ENCODE data around the gene RUFY2. TPM values are rescaled to one million over a fixed set of nuclear protein-coding genes. Genes with fewer than 3 reads are reported as not detected.
"Not testable (repeated sequence)": the region's sequence is repeated elsewhere in the genome, so short reads cannot be mapped to it uniquely, and the experiment has no call there.

RUFY2 gene
- total RNA-seq, 2 experiments from 2014 or later: 11.4 to 12.9 TPM

DNA sequence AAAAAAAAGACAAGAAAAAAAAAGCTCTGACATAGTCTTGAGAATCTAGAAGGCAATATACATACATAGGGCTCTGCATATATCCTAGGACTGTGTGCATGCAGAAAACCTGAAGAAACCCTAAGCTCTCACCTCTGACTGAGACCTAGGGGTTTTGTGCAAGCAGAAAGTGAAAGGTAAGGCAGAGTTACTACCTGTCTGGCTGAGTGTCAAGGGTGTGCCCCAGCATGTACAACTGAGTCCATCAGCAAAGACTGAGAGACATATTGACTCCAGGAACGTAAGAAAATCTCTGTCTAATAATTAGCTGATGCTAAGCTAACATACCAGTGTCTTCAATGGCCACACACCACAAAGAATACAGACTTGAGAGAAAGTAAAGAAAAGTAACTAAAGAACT is 91.5 kb downstream of the RUFY2 start:
- ATAC-seq (no peak), DNase-seq (no peak)
- peaks cover 13% of the 10 kb centered on the region for H3K36me3 Mint-ChIP-seq (ENCODE audit: low read depth)
- H3K4me1 Mint-ChIP-seq (ENCODE audit: low read depth): peaks cover 12% of the 10 kb centered on the region
- POLR2A ChIA-PET: interaction anchor here (0.6 to 3.4 kb wide), 2 partner anchors 16 to 584 kb away, joined by 6 to 38 read pairs; partner anchors contain the start of genes HNRNPH3 and PBLD
- H3K4me3 Mint-ChIP-seq: no peak overlapping the region
- peaks cover 9% of the 10 kb centered on the region for H3K9me3 Mint-ChIP-seq (ENCODE audit: insufficient read depth)
- no peaks in the 10 kb centered on the region for H3K27me3 Mint-ChIP-seq (ENCODE audit: low read depth)
- CTCF ChIA-PET: interaction anchor here (1.8 kb wide), 1 partner anchor 103 kb away, joined by 6 read pairs; no protein-coding TSS in a partner anchor
- no peak overlapping the region for H3K27ac Mint-ChIP-seq

GRCh38 chr10:68314930-68315329 is 92.1 kb downstream of the RUFY2 start:
- POLR2A ChIA-PET: interaction anchor here (0.6 to 3.4 kb wide), 2 partner anchors 17 to 583 kb away, joined by 6 to 38 read pairs; partner anchors contain the start of genes HNRNPH3 and PBLD
- peaks cover 13% of the 10 kb centered on the region for H3K36me3 Mint-ChIP-seq (ENCODE audit: low read depth)
- not testable (repeated sequence) for DNase-seq; H3K4me3 Mint-ChIP-seq; ATAC-seq; H3K9me3 Mint-ChIP-seq (ENCODE audit: insufficient read depth); H3K27ac Mint-ChIP-seq; H3K27me3 Mint-ChIP-seq (ENCODE audit: low read depth)
- peaks cover 12% of the 10 kb centered on the region for H3K4me1 Mint-ChIP-seq (ENCODE audit: low read depth)
- CTCF ChIA-PET: interaction anchor here (1.0 to 2.5 kb wide), 6 partner anchors 9 to 527 kb away, joined by 3 to 19 read pairs (median 4); partner anchors contain the start of gene HNRNPH3

GRCh38 chr10:68310531-68310930 is 96.5 kb downstream of the RUFY2 start:
- H3K27me3 Mint-ChIP-seq (ENCODE audit: low read depth): no peaks in the 10 kb centered on the region
- H3K9me3 Mint-ChIP-seq (ENCODE audit: insufficient read depth): peaks cover under 1% of the 10 kb centered on the region
- no peak overlapping the region for H3K4me3 Mint-ChIP-seq
- DNase-seq (no peak), ATAC-seq (no peak)
- ChIA-PET CTCF (interaction anchor here (1.9 kb wide), 1 partner anchor 9 kb away, joined by 7 read pairs; no protein-coding TSS in a partner anchor), POLR2A (no interaction called here)
- H3K27ac Mint-ChIP-seq: no peak overlapping the region
- peaks cover 1% of the 10 kb centered on the region for H3K36me3 Mint-ChIP-seq (ENCODE audit: low read depth)
- peaks cover 10% of the 10 kb centered on the region for H3K4me1 Mint-ChIP-seq (ENCODE audit: low read depth)

DNA sequence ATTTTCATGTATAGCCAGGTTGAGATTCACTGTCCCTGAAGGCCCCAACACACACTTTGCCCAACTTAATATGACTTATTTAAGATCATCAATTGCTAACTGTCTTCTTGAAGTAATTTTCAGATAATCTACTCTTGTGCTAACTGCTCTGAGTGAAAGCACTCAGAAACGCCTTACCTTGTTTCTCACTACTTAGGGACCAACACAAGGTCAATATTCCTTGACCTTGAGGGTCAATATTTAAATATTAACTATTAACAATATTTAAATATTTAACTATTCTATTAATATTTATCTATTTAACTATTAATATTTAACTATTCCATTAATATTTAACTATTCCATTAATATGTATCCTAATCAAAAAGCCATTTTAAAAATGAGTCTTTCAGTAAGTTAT is 101.2 kb downstream of the RUFY2 start:
- Mint-ChIP-seq H3K4me1 (ENCODE audit: low read depth) (no peaks in the 10 kb centered on the region), H3K27ac (no peak overlapping the region), H3K4me3 (no peak overlapping the region), H3K9me3 (ENCODE audit: insufficient read depth) (no peaks in the 10 kb centered on the region), H3K27me3 (ENCODE audit: low read depth) (no peaks in the 10 kb centered on the region), H3K36me3 (ENCODE audit: low read depth) (no peaks in the 10 kb centered on the region)
- DNase-seq (no peak), ATAC-seq (no peak)
- ChIA-PET POLR2A (no interaction called here), CTCF (interaction anchor here (0.9 to 1.9 kb wide), 4 partner anchors 8 to 93 kb away, joined by 3 to 7 read pairs (median 4); partner anchors contain the start of gene HNRNPH3)

DNA sequence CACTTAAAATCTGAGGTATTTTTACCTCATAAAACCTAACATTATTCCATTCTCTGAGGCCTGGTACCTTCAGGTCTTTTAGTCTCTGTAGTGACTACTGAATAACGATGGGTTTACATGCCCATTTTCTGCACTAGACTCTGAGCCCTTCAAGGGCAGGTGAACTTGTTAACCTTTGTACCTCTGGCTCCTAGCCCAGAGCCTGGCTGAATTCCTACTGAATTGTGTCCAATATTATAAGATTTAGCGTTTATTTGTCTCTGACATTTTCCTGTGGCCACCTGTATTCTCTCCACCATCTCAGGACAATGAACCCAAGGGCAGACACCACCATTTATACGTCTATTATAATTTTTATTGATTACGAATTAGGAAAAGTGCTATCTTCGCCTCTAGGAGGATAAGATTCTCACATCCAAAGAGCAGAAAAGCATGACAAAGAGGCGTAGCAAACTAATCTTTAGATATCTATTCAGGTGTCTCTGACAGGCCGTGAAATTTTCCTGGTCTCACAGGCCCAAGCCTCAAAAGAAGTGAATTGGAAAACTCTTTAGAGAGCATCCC is 103.1 kb downstream of the RUFY2 start:
- POLR2A ChIA-PET: no interaction called here

DNA sequence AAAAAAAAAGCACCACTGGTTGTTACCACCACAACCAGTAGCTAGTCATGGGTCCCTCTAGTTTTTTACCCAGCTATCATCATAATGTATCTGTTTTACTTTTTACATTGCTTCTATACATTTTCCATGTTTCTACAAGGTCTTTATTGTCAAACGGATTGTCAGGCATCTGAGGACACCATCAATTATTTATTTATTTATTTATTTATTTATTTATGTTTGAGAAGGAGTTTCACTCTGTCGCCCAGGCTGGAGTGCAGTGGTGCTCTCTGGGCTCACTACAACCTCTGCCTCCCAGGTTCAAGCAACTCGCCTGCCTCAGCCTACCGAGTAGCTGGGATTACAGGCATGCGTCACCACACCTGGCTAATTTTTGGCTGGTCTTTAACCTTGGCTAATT is 104.2 kb downstream of the RUFY2 start:
- ATAC-seq: no peak
- POLR2A ChIA-PET: no interaction called here
- H3K27ac Mint-ChIP-seq: no peak overlapping the region
- no peak for DNase-seq
- no peaks in the 10 kb centered on the region for H3K4me1 Mint-ChIP-seq (ENCODE audit: low read depth)
- CTCF ChIA-PET: interaction anchor here (1.7 to 5.0 kb wide), 11 partner anchors 11 to 523 kb away, joined by 4 to 88 read pairs (median 8); partner anchors contain the start of gene PBLD
- no peaks in the 10 kb centered on the region for H3K27me3 Mint-ChIP-seq (ENCODE audit: low read depth)
- no peaks in the 10 kb centered on the region for H3K9me3 Mint-ChIP-seq (ENCODE audit: insufficient read depth)
- H3K4me3 Mint-ChIP-seq: no peak overlapping the region
- no peaks in the 10 kb centered on the region for H3K36me3 Mint-ChIP-seq (ENCODE audit: low read depth)

More for the DNA sequence above, 103.1 kb downstream of the RUFY2 start:
- Mint-ChIP-seq H3K36me3 (ENCODE audit: low read depth) (no peaks in the 10 kb centered on the region), H3K4me1 (ENCODE audit: low read depth) (no peaks in the 10 kb centered on the region), H3K27ac (no peak overlapping the region), H3K27me3 (ENCODE audit: low read depth) (no peaks in the 10 kb centered on the region), H3K9me3 (ENCODE audit: insufficient read depth) (no peaks in the 10 kb centered on the region), H3K4me3 (no peak overlapping the region)
- no peak for DNase-seq
- CTCF ChIA-PET: interaction anchor here (1.7 to 5.0 kb wide), 4 partner anchors 35 to 516 kb away, joined by 4 to 88 read pairs (median 26); no protein-coding TSS in a partner anchor
- ATAC-seq: no peak

GRCh38 chr10:68302503-68302823 is 104.6 kb downstream of the RUFY2 start:
- no peak overlapping the region for H3K4me3 Mint-ChIP-seq
- no peaks in the 10 kb centered on the region for H3K36me3 Mint-ChIP-seq (ENCODE audit: low read depth)
- H3K9me3 Mint-ChIP-seq (ENCODE audit: insufficient read depth): no peaks in the 10 kb centered on the region
- ChIA-PET POLR2A (no interaction called here), CTCF (interaction anchor here (1.0 to 5.0 kb wide), 16 partner anchors 12 to 606 kb away, joined by 3 to 88 read pairs (median 6); partner anchors contain the start of gene PBLD)
- no peak for DNase-seq
- no peaks in the 10 kb centered on the region for H3K27me3 Mint-ChIP-seq (ENCODE audit: low read depth)
- peak; percentile 15 for ATAC-seq
- no peak overlapping the region for H3K27ac Mint-ChIP-seq
- H3K4me1 Mint-ChIP-seq (ENCODE audit: low read depth): no peaks in the 10 kb centered on the region

GRCh38 chr10:68301790-68302502 is 105.1 kb downstream of the RUFY2 start:
- Mint-ChIP-seq H3K4me1 (ENCODE audit: low read depth) (no peaks in the 10 kb centered on the region), H3K9me3 (ENCODE audit: insufficient read depth) (no peaks in the 10 kb centered on the region), H3K4me3 (no peak overlapping the region), H3K36me3 (ENCODE audit: low read depth) (no peaks in the 10 kb centered on the region), H3K27me3 (ENCODE audit: low read depth) (no peaks in the 10 kb centered on the region), H3K27ac (no peak overlapping the region)
- CTCF ChIA-PET: interaction anchor here (0.7 to 5.0 kb wide), 34 partner anchors 9 to 605 kb away, joined by 3 to 88 read pairs (median 5); partner anchors contain the start of genes HNRNPH3 and PBLD
- ATAC-seq (peak; percentile 49), DNase-seq (no peak)
- POLR2A ChIA-PET: no interaction called here

GRCh38 chr10:68301301-68301700 is 105.8 kb downstream of the RUFY2 start:
- no peaks in the 10 kb centered on the region for H3K27me3 Mint-ChIP-seq (ENCODE audit: low read depth)
- POLR2A ChIA-PET: no interaction called here
- no peak overlapping the region for H3K27ac Mint-ChIP-seq
- CTCF ChIA-PET: interaction anchor here (0.7 to 5.0 kb wide), 33 partner anchors 9 to 604 kb away, joined by 3 to 88 read pairs (median 5); partner anchors contain the start of genes HNRNPH3 and PBLD
- no peaks in the 10 kb centered on the region for H3K9me3 Mint-ChIP-seq (ENCODE audit: insufficient read depth)
- H3K4me3 Mint-ChIP-seq: no peak overlapping the region
- H3K4me1 Mint-ChIP-seq (ENCODE audit: low read depth): no peaks in the 10 kb centered on the region
- no peaks in the 10 kb centered on the region for H3K36me3 Mint-ChIP-seq (ENCODE audit: low read depth)
- ATAC-seq (no peak), DNase-seq (no peak)

- Mint-ChIP-seq H3K9me3 (ENCODE audit: insufficient read depth) (no peaks in the 10 kb centered on the region), H3K36me3 (ENCODE audit: low read depth) (no peaks in the 10 kb centered on the region), H3K27ac (no peak overlapping the region), H3K4me1 (ENCODE audit: low read depth) (no peaks in the 10 kb centered on the region), H3K4me3 (no peak overlapping the region), H3K27me3 (ENCODE audit: low read depth) (no peaks in the 10 kb centered on the region)
- POLR2A ChIA-PET: no interaction called here
- CTCF ChIA-PET: no interaction called here
- ATAC-seq (no peak), DNase-seq (no peak)
Observed at GRCh38 chr10:68296843-68297663, 110.0 kb downstream of the RUFY2 start.

All from activated CD8-positive, alpha-beta T cell treated with anti-CD3 and anti-CD28 coated beads, Interleukin-2, amount 10 ng/mL, durations not matched to agents 7 days and 5 days (primary cell).